ENCODE results near the gene ARID4A.
"Not testable (repeated sequence)": the region's sequence is repeated elsewhere in the genome, so short reads cannot be mapped to it uniquely, and the experiment has no call there.

The ARID4A gene

DNA sequence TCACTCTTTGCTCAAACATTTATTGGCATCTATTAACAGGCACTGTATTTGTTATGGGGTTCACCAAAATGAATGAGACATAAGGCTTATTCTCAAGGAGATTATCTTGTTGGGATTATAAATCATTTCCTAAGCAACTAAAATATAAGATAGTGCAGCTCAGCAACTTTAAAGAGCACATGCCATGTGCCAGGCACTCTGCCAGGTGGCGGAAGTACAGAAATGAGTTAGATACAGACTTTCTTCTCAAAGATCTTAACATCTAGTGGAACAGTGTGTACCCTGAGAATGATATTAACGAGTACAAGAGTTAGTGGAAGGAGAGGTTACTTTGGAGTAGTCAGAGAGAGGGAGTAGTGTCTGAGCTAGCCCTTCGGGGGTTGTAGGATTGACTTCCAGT is 68.9 kb downstream of the ARID4A start:
- DNase-seq: no peak

DNA sequence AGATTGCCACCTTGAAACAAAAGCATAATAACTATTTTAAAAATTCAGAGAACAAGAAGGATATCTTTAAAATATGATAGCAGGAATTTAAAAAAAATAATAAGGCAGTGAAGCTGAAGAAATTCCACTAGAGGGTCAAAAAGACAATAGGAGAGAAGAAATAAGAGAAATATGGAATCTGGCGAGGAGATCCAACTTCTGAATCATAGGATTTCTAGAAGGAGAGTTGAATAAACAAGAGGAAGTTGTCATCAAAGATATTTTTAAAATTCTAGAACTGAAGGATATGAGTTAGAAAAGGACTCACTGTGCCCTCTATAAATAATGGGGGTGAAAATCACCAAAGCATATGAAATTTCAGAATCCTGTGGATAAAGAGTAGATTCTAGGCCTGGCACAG is 70.6 kb downstream of the ARID4A start:
- DNase-seq: no peak

DNA sequence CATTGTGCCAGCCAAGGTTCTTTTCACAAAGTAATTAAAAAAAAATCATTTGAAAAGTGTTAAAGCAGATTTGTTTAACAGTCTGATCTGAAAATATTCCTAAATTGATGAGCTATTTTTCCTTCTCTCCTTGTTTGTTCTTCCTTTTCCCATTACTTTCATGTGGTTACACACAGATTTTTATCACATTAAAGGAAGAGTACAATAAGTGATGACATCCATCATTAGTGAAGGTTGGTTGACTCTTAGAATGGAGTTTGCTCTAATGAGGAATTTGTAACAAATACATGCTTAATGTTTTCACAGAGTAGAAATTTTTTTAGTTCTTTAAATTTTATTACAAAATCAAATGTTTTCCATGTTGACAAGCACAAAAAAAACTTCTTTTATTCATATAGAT is 78.4 kb downstream of the ARID4A start:
- no peak for DNase-seq

DNA sequence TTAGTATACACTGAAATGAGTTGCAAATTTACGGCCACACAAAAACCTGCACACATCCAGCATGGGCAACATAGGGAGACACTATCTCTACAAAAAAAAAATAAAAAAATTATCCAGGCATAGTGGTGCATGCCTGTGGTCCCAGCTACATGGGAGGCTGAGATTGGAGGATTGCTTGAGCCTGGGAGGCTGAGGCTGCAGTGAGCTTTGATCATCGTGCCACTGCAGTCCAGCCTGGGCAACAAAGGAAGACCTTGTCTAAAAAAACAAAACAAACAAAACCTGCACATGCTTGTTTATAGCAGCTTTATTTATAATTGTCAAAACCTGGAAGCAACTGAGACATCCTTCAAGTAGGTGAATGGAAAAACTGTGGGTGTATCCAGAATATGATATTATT is 92.5 kb downstream of the ARID4A start:
- no peak for DNase-seq

DNA sequence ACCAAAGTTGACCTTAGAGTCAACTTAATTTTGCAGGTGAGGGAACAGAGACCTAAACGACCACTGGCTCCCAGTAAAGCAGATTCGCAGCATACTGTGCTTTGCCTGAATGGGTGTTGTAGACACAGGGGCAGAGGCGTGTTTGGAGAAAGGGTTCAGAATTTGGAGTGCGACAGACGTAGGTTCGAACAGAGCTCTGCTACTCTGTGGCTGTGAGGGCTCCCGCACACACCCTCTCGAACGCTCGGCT is 97.1 kb downstream of the ARID4A start:
- no peak for DNase-seq

DNA sequence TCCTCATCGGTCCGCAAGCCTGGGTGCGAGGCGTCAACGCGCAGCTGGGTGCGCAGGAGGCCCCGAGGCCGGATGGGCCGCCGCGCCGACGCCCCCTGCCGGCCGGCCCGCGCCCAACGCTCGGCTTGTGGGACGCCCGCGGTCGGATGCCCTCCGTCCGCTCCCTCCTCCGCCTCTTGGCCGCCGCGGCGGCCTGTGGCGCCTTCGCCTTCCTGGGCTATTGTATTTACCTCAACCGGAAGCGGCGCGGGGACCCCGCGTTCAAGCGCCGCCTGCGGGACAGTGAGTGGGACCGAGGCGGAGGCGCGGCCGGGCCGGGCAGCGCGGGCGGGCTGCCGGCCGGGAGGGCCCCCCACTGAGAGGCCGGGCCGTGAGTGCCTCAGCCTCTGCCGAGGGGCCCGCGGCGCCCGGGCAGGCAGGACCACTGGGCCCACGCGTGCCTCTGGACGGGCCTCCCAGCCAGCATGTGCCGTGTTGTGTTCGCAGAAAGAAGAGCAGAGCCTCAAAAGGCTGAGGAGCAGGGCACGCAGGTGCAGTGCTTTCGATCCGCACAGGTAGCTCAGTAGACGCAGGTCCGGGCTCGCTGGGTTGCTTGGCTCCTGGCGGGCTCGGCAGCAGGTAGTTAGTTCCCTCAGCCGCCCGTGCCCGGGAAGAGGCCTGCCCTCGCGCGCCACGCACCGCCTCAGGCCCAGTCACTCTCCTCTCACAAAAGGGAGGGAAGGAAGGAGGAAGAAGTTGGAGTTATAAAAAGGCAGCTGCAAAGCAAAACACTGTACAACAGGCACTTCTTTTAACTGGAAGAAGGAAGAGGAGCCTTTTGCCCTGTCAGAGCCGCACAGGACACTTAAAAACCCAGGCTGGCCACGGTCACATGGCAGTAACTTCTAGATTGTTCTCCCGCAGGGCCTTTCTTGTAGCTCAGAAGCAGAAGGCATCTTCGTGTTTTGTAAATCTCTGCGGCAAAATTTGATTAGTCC is 97.7 kb downstream of the ARID4A start, which contains the start of gene TOMM20L:
TSS of gene TOMM20L (plus strand) at position 119 of the 977 bp plus-strand sequence. CDS start at position 147, 28 bp downstream.
- peak; percentile 70 for DNase-seq

DNA sequence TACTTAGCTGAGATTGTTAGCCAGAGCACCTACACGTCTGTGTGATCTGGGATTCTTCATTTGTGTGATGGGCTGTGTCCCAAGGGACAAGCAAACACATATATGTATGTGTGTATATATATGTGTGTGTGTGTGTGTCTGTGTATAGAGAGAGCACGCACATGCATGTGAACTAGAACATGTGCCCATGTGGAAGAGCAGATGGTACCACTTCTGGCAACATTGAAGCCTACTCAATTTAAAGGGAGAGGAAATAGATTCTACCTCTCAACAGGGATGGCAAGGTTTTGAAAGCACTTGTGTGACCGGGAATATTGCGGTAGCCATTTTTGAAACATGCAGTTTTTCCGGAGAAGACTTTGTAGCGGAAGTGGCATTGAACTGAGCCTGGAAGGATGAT is 98.8 kb downstream of the ARID4A start:
- no peak for DNase-seq

DNA sequence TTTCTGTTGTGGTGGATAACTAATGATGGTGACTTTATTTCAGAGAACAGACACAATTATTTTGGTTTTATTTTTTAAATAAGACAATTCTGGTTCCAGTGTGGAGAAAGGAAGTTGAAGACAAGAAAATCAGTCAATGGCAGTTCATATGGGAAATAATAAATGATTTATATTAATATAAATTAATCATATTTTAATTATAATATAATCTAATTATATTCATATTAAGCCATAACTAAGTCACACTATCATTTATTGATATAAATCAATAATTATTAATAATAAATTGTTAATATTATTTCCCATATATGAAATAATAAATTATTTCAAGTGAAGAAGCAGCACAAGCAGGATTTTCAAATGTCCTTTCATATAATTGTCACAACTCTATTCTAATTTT is 100.1 kb downstream of the ARID4A start:
- DNase-seq: no peak

DNA sequence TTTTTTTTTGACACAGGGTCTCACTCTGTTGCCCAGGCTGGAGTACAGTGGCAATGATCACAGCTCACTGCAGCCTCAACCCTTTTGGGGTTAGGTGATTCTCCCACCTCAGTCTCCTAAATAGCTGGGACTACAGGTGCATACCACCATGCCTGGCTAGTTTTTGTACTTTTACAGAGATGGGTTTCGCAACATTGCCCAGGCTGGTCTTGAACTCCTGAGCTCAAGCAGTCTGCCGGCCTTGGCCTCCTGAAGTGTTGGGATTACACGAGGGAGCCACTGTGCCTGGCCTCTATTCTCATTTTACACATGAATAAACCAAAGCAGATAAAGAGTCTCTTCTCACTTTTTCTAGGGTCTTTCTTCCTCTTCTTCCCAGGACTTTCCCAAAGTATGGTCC is 100.5 kb downstream of the ARID4A start:
- DNase-seq: no peak

DNA sequence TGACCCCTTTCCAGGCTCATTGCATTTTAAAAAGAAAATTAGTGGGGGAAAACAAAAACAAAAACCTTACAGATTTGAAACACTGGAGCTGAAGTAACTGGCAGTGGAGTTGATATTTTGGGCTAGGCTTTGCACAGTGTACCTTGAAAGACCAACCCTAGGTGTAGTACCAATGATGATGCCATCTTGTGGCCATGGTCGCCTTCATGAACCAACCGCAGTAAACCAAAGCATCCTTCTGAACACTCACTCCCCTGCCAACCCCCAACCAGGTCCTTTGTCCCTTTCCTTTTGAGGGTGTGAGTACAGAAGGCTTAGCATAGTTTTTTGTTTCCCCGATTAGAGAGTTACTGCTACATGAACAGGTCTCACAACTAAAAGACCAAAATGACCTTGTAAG is 103.2 kb downstream of the ARID4A start:
- no peak for DNase-seq

DNA sequence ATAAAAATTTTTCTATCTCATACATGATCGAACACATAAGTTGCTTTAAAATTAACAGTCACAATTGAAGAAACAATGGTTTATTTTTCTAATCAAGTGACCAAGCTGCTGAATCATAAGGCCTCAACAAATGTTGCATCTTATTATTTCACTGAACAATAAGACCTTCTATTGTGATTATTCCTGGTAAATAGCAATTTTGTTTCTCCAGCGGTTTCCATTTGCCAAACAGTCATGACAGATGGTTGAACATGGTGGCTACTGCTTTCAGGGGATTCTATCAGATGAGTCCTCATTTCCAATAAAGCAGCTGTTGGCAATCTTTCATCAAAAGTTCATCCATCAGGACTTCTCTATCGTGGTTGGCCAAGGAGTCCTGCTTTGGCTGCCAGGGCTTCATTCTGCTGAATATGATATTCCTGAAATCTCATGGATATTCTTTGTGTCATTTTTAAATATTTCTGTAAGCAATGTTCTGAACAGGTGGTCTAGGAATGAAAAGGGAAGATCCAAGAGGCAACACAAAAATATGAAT is 110.4 kb downstream of the ARID4A start:
- DNase-seq: no peak

DNA sequence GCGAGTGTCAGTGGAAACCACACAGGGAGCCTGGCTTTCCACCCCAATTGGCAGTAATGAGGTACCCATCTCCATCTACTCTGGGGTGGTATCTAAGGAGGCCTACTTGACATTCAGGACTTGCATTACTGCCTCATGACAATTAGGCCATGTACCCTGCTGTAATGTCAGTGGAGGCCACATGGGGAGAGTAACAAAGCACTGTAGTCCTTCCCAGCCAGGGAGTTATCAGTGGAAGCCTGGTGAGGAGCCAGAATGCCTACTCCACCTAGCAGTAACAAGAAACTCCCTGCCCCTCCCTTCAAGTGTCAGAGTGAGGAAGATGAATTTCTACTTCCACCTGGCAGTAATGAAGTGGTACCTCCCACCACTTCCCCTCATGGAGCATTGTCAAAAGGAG is 116.5 kb downstream of the ARID4A start:
- no peak for DNase-seq

DNA sequence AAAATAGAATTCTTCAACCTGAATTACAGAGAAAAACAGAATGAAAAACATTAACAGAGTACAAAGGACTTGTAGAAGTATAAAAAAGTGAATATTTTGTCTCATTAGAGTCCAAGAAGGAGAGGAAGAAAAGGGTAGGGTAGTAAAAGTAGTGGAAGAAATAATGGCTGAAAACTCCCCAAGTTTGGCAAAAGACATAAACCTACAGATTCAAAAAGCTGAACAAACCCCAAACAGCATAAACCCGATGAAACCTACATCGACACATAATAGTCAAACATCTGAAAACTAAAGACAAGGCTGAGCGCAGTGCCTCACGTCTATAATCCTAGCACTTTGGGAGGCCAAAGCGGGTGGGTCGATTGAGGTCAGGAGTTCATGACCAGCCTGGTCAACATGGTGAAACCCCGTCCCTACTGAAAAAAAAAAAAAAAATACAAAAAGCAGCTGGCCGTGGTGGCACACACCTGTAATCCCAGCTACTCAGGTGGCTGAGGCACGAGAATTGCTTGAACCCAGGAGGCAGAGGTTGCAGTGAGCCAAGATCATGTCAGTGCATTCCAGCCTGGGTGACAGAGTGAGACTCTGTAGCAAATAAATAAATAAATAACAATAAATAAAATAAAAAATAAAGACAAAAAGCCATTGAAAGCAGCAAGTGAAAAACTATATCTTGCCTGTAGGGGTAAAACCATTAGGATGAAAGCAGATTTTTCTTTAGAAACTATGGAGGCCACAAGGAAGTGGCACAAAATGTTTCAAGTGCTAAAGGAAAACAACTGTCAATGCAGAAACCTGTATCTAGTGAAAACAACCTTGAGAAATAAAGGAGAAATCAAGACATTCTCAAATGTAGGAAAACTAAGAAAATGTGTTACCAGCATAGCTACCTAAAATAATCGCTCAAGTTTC is 117.5 kb downstream of the ARID4A start:
- no peak for DNase-seq

DNA sequence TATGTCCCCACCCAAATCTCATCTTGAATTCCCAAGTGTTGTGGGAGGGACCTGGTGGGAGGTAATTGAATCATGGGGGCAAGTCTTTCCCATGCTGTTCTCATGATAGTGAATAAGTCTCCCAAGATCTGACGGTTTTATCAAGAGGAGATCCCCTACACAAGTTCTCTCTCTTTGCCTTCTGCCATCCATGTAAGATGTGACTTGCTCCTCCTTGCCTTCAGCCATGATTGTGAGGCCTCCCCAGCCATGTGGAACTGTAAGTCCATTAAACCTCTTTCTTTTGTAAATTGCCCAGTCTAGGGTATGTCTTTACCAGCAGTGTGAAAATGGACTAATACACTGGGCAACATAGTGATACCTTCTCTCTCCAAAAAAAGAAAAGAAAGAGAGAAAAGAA is 118.6 kb downstream of the ARID4A start:
- DNase-seq: not testable (repeated sequence)
